Measurements from ENCODE around the gene PLBD1. TPM values are rescaled to one million over a fixed set of nuclear protein-coding genes. Genes with fewer than 3 reads are reported as not detected.

Gene PLBD1
- total RNA-seq, 2 donors from 2014 or later, result 17.9 to 32.5 TPM

DNA sequence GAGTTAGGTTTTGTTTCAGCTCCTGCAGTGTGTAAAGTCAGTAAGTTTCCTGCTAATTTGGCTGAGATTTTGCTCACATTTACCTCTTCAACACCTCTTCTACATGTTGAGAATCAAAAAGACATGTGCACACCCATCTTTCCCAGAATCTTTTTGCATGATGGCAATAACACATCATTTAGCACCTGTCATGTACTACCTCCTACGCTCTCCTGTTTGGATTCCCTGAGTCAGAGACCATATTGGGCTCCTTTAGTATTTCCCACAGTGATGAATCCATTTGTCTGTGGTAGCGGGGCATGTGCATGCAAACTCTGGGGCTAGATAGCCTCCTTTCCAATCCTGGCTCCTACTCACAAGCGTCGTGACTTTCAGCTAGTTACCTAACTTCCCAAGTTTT lies 20.1 kb downstream of the PLBD1 start:
- H3K4me1 Mint-ChIP-seq, result no peaks in the 10 kb centered on the region
- TF ChIP-seq, protein P1, sequence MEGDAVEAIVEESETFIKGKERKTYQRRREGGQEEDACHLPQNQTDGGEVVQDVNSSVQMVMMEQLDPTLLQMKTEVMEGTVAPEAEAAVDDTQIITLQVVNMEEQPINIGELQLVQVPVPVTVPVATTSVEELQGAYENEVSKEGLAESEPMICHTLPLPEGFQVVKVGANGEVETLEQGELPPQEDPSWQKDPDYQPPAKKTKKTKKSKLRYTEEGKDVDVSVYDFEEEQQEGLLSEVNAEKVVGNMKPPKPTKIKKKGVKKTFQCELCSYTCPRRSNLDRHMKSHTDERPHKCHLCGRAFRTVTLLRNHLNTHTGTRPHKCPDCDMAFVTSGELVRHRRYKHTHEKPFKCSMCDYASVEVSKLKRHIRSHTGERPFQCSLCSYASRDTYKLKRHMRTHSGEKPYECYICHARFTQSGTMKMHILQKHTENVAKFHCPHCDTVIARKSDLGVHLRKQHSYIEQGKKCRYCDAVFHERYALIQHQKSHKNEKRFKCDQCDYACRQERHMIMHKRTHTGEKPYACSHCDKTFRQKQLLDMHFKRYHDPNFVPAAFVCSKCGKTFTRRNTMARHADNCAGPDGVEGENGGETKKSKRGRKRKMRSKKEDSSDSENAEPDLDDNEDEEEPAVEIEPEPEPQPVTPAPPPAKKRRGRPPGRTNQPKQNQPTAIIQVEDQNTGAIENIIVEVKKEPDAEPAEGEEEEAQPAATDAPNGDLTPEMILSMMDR (conservative IDR thresholded peaks at IDR 0.05), result no peak
- Histone ChIP-seq H3K4me1 (ENCODE audit: control insufficient read depth, insufficient read depth, low read length) (no peaks in the 10 kb centered on the region), H3K27me3 (ENCODE audit: control insufficient read depth, insufficient read depth, low read length, poor library complexity, severe bottlenecking) (no peaks in the 10 kb centered on the region), H3K9ac (ENCODE audit: extremely low read depth, low read length, poor library complexity, severe bottlenecking) (no peak overlapping the region), H3K4me3 (ENCODE audit: low read length) (no peak overlapping the region), H3K36me3 (ENCODE audit: control insufficient read depth, insufficient read depth, low read length) (no peaks in the 10 kb centered on the region), H3K9me3 (ENCODE audit: control insufficient read depth, low read length) (no peaks in the 10 kb centered on the region), H3K27ac (ENCODE audit: low read depth, low read length) (no peak overlapping the region)
- no peaks in the 10 kb centered on the region for H3K9me3 Mint-ChIP-seq
- no peak overlapping the region for H3K27ac Mint-ChIP-seq
- H3K27me3 Mint-ChIP-seq (ENCODE audit: insufficient read depth), result no peaks in the 10 kb centered on the region
- peaks cover 6% of the 10 kb centered on the region for H3K36me3 Mint-ChIP-seq (ENCODE audit: low read depth)
- WGBS, 2 experiments (ENCODE audit: insufficient coverage in 1 of 2, insufficient read length in 1 of 2), result 89 to 91% methylated on average over 2 of the region's 4 CpGs
- H3K4me3 Mint-ChIP-seq, result no peak overlapping the region
- no peak for DNase-seq

DNA sequence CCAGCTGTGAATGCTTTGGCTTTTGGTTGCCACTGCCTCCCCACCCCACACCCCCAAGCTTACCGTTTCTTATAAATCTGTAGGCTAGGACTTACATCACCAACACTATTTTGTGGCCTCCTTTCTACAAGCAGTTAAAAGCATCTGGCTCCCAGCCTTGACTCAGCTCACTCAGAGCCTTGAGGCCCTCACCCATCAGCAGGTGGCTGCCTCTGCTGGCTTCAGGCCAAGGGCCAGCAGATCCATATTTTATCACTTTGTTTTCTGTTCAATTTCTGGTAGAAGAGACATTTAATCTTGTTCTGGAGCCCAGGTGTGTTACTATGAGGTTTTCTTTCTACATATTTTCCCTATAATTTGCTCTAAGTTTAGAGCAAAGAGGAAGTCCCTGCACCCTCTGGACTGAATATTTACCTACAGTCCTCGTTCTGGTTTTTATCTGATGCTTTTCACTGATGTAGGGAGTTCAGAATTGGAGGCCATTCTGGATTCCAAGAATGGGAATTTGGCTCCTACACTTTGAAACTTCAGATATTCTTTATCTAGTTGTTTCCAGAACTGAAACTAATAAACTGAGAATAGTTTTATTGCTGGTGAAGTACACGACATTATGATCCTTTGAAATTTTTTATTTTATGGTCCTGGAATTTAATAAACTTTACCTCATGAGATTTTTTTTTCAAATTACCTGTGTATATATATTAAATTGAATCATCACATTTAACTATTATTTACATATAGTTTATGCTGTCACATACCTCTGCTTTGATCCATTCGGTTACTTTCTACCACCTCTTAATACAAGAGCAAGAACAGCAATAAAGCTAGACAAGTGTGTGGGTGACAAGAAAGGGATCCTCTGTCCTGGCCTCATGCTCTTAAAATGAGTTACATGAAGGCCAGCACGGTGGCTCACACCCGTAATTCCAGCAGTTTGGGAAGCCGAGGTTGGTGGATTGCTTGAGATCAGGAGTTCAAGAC lies 22.2 kb downstream of the PLBD1 start:
- WGBS, 2 experiments (ENCODE audit: insufficient coverage in 1 of 2, insufficient read length in 1 of 2), result 89 to 93% methylated on average over 4 to 6 of the region's 7 CpGs
- Histone ChIP-seq H3K9ac (ENCODE audit: extremely low read depth, low read length, poor library complexity, severe bottlenecking) (no peak overlapping the region), H3K4me3 (ENCODE audit: low read length) (no peak overlapping the region), H3K4me1 (ENCODE audit: control insufficient read depth, insufficient read depth, low read length) (no peaks in the 10 kb centered on the region), H3K9me3 (ENCODE audit: control insufficient read depth, low read length) (no peaks in the 10 kb centered on the region), H3K27ac (ENCODE audit: low read depth, low read length) (no peak overlapping the region), H3K27me3 (ENCODE audit: control insufficient read depth, insufficient read depth, low read length, poor library complexity, severe bottlenecking) (no peaks in the 10 kb centered on the region), H3K36me3 (ENCODE audit: control insufficient read depth, insufficient read depth, low read length) (no peaks in the 10 kb centered on the region)
- Mint-ChIP-seq H3K4me3 (no peak overlapping the region), H3K27me3 (ENCODE audit: insufficient read depth) (no peaks in the 10 kb centered on the region), H3K36me3 (ENCODE audit: low read depth) (peaks cover 6% of the 10 kb centered on the region), H3K4me1 (no peaks in the 10 kb centered on the region), H3K9me3 (no peaks in the 10 kb centered on the region), H3K27ac (no peak overlapping the region)
- TF ChIP-seq, protein P1 (conservative IDR thresholded peaks at IDR 0.05), result no peak
- no peak for DNase-seq

DNA sequence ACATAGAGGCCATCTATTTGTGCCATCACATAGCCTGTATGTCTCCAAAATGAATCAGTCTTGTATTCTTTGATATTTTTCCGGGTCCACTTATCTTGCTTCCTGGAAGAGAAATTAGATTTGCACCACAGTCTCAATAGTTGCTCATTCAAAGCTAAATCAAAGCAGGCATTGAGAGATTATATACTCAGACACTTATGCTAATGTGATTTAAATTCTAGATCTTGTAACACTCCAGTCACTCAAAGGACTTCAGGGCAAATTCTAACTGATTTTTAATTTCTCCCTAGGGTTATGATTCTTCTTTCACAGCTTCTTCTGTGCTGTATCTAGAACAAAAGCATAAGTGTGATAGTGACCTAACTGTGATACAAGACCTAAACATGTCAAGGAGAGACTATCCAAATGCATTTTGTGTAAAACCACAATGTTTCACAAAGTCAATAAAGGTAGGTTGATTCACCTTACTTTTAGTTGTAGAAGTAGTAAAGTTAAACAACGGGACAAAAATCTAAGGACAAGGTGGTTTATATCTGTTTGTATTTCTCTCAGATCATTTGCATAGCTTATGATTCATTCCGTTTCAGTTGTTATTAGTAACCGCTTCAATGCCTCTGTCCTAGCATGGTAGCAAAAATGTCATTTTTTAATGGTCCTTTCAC lies 26.8 kb downstream of the PLBD1 start:
- Histone ChIP-seq H3K4me3 (ENCODE audit: low read length) (no peak overlapping the region), H3K27ac (ENCODE audit: low read depth, low read length) (no peak overlapping the region), H3K36me3 (ENCODE audit: control insufficient read depth, insufficient read depth, low read length) (no peaks in the 10 kb centered on the region), H3K9me3 (ENCODE audit: control insufficient read depth, low read length) (no peaks in the 10 kb centered on the region), H3K9ac (ENCODE audit: extremely low read depth, low read length, poor library complexity, severe bottlenecking) (no peak overlapping the region), H3K27me3 (ENCODE audit: control insufficient read depth, insufficient read depth, low read length, poor library complexity, severe bottlenecking) (no peaks in the 10 kb centered on the region), H3K4me1 (ENCODE audit: control insufficient read depth, insufficient read depth, low read length) (no peaks in the 10 kb centered on the region)
- Mint-ChIP-seq H3K36me3 (ENCODE audit: low read depth) (peaks cover 11% of the 10 kb centered on the region), H3K27me3 (ENCODE audit: insufficient read depth) (no peaks in the 10 kb centered on the region), H3K4me3 (no peak overlapping the region), H3K4me1 (no peaks in the 10 kb centered on the region), H3K27ac (no peak overlapping the region), H3K9me3 (no peaks in the 10 kb centered on the region)
- 88 to 92% methylated on average over 4 of the region's 4 CpGs for WGBS, 2 experiments (ENCODE audit: insufficient coverage in 1 of 2, insufficient read length in 1 of 2)
- no peak for DNase-seq
- TF ChIP-seq, protein P1 (conservative IDR thresholded peaks at IDR 0.05), result no peak
